ACC112 (cell line): ENCODE results near the gene TEX44.

ENCODE experiments used
- H2AFZ ChIP-seq: fragments of 200-600 bp; sonication (generic); one replicate; pipeline ENCODE4 v1.6.0; 2017; ENCODE audit warnings: antibody characterized with exemption, low read length; ENCODE audit not compliant: unreplicated experiment
- H3K27ac ChIP-seq: fragments of 200-600 bp; sonication (generic); 2 replicates; pipeline ENCODE4 v1.5.1; 2014; ENCODE audit warnings: low read depth, mild to moderate bottlenecking, antibody characterized with exemption, low read length, moderate library complexity
- H3K27me3 ChIP-seq: fragments of 200-600 bp; sonication (generic); 2 replicates; pipeline ENCODE4 v1.6.1; 2014; ENCODE audit warnings: mild to moderate bottlenecking, antibody characterized with exemption, low read length, moderate library complexity, mixed read lengths; ENCODE audit not compliant: insufficient read depth
- H3K36me3 ChIP-seq: fragments of 200-600 bp; sonication (generic); 2 replicates; pipeline ENCODE4 v1.6.1; 2016; ENCODE audit warnings: mild to moderate bottlenecking, antibody characterized with exemption, low read length, moderate library complexity, mixed read lengths; ENCODE audit not compliant: insufficient read depth
- H3K4me1 ChIP-seq: fragments of 200-600 bp; sonication (generic); one replicate; pipeline ENCODE4 v1.6.1; 2016; ENCODE audit warnings: low read length, mixed read lengths; ENCODE audit not compliant: insufficient read depth, unreplicated experiment, control insufficient read depth
- H3K4me3 ChIP-seq: fragments of 200-600 bp; sonication (generic); 2 replicates; pipeline ENCODE4 v1.5.1; 2014; ENCODE audit warnings: mild to moderate bottlenecking, low read depth, low read length
- H3K79me2 ChIP-seq: fragments of 200-600 bp; sonication (generic); one replicate; pipeline ENCODE4 v1.6.0; 2016; ENCODE audit warnings: low read length; ENCODE audit not compliant: control insufficient read depth, unreplicated experiment, insufficient read depth

TEX44 gene

DNA sequence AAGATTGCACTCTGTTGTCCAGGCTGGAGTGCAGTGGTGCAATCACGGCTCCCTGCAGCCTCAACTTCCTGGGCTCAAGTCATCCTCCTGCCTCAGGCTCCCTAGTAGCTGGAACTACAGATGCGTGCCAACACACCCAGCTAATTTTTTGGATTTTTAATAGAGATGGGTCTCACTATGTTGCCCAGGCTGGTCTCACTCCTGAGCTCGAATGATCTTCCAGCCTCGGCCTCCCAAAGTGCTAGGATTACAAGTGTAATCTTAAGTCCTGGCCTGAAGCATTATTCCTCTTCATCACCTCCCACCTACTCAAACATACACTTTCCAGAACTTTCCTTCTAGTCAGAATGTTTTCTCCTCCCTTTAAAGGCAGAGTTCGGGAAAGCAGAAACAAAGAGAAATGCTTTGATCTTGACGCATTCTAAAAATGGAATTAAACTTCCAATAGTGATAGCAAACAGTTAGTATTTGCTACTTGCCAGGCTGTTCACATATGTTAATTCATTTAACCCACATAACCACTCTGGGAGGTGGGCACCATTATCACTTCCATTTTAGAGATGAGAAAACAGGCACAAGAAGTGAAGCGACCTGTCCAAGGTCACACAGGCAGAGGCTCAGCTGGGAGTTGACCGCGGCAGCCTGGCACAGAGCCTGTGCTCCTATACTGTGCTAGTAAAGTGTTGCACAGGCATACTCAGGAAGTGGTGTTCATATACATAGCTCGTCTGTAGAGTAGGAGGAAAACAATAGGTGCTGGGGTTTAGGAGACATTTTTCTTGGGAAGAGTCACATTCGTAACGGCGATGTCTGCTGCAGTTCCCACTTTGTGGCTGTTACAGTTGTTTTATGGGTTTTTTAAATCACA is 24.6 kb downstream of the TEX44 start:
- H2AFZ ChIP-seq: no peak overlapping the region
- H3K79me2 ChIP-seq: no peaks in the 10 kb centered on the region
- H3K27me3 ChIP-seq: no peaks in the 10 kb centered on the region
- no peaks in the 10 kb centered on the region for H3K36me3 ChIP-seq
- H3K27ac ChIP-seq: no peak overlapping the region
- peaks cover 20% of the 10 kb centered on the region for H3K4me1 ChIP-seq
- no peak overlapping the region for H3K4me3 ChIP-seq

DNA sequence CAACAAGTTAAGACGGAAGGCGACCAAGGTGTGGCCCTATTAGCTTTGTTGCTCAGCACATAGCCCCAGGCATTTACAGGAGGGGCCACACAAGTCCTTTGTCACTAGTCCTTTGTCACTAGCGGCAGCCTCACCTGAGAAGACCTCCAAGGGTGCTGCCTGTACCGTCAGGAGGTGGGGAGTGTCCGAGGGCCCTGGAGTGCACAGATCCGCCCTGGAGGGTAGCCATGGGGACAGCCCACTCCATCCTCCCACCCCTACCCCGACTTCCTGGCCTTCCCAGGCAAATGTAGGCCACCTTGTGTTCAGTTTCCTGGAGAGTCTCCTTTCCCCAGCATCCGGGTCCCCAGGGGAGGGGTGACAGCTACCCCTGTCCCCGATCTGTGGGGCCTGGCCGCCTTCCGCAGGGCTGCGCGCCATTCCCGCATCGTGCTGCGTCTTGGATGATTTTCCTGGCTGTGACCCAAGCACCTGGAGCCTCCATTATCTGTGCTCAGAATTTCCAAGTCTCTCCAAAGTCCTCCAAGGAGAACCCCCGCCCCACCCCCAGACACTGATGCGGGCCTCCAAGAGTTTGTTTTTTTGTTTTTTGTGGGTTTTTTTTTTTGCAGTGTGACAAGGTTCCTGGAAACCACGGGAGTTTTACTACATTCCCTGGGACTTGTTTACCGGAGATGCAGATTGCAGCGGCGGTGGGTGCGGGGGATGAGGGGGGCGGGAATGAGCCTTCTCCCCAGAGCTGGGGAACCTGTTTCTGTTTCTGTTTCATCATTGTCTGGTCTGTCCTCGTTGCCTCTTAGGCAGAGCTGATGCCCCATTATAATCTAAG is 28.6 kb downstream of the TEX44 start:
- Histone ChIP-seq H3K27me3 (no peaks in the 10 kb centered on the region), H2AFZ (peak overlapping the region; percentile 81), H3K27ac (no peak overlapping the region), H3K36me3 (no peaks in the 10 kb centered on the region), H3K4me3 (no peak overlapping the region), H3K4me1 (no peaks in the 10 kb centered on the region), H3K79me2 (no peaks in the 10 kb centered on the region)

DNA sequence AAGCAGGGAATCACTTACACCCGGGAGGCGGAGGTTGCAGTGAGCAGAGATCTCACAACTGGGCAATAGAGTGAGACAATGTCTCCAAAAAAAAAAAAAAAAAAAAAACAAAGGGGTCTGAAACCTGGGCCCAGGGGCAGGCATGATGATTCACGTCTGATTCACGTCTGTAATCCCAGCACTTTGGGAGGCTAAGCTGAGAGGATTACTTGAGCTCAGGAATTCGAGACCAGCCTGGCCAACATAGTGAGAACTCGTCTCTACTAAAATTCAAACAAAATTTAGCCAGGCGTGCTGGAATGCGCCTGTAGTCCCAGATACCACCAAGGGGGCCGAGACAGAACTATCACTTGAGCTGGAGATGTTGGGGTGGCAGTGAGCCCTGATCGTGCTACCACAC is 30.3 kb downstream of the TEX44 start:
- no peaks in the 10 kb centered on the region for H3K27me3 ChIP-seq
- no peaks in the 10 kb centered on the region for H3K79me2 ChIP-seq
- H3K27ac ChIP-seq: no peak overlapping the region
- peaks cover 8% of the 10 kb centered on the region for H3K4me1 ChIP-seq
- H3K36me3 ChIP-seq: no peaks in the 10 kb centered on the region
- no peak overlapping the region for H3K4me3 ChIP-seq
- no peak overlapping the region for H2AFZ ChIP-seq

DNA sequence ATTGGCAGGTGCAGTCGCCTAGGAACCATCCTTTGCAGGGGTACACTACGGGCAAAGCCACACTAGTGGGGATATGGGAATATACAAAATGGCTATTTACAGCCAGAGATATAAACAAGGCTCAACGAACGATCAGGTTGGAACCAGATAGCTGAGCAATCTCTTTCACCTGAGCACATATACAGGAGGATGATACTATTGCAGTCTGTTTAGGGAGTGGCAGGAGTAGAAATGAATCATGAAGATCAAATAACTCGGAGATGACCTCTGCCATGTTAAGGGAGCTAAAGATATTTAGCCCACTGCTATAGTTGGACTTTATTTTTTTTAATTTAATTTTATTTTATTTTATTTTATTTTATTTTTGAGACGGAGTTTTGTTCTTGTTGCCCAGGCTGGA is 33.8 kb downstream of the TEX44 start:
- Histone ChIP-seq H3K79me2 (no peaks in the 10 kb centered on the region), H2AFZ (no peak overlapping the region)

DNA sequence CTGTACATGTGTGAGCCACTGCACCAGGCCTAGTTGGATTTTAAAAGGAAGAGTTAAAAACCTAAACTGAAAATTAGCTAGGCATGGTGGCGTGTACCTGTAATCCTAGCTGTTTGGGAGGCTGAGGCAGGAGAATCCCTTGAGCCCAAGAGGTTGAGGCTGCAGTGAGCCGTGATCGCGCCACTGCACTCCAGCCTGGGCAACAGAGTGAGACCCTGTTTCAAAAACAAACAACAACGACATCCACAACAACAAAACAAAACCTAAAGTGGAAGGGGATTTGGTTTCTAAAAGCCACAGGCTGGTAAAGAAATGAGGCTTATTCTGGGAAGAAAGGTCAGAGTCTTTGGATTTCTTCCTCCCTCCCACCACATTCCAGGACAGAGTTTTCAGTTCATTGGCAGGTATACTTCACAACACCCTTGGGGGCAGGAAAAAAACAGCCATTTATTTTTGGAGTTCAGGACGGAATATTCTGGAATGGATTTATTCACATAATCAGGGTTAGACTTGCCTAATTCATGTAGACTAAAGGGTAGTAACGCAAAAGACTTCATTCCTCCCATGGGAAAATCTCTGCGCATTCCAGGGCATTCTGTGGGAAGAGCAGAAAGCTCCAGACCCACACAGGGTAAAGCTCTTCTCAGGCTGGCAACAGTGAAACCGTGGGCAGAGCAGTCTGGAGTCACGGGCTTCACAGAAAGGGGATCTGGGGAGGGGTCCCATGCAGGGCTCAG is 34.9 kb downstream of the TEX44 start:
- Histone ChIP-seq H3K4me1 (peaks cover 14% of the 10 kb centered on the region), H3K27me3 (no peaks in the 10 kb centered on the region), H3K79me2 (no peaks in the 10 kb centered on the region), H2AFZ (peak overlapping the region; percentile 94), H3K4me3 (peak overlapping the region; percentile 71), H3K36me3 (no peaks in the 10 kb centered on the region), H3K27ac (peak overlapping the region; percentile 83)

More for the DNA sequence above, 33.8 kb downstream of the TEX44 start:
- H3K36me3 ChIP-seq: no peaks in the 10 kb centered on the region
- H3K4me1 ChIP-seq: peaks cover 8% of the 10 kb centered on the region
- H3K4me3 ChIP-seq: no peak overlapping the region
- H3K27me3 ChIP-seq: no peaks in the 10 kb centered on the region
- H3K27ac ChIP-seq: no peak overlapping the region

DNA sequence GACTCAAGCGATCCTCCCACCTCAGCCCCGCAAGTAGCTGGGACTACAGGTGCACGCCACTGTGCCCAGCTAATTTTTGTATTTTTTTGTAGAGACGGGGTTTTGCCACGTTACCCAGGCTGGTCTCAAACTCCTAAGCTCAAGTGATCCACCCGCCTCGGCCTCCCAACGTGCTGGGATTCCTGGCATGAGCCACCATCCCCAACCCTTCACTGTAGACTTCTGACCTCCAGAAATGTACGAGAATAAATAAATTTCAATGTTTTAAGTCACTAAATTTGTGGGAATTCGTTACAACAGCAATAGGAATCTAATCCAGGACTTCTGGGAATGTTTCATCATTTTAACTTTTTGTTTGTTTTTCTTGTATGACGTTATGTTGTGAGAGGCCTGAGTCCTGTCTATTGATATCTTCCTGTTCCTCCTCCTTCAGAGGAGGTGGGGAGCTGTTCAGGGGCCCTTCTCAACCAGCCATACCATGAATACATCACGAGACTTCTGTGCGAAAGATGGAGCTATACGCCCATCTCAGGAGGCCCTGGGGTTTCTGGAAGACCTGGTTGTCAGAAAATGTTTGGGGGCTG is 40.0 kb downstream of the TEX44 start:
- H3K27ac ChIP-seq: 0 out of 2 replicates have a peak overlapping the region, but pooled peaks have one; percentile 13
- H2AFZ ChIP-seq: no peak overlapping the region
- H3K79me2 ChIP-seq: no peaks in the 10 kb centered on the region
- H3K36me3 ChIP-seq: no peaks in the 10 kb centered on the region
- H3K4me3 ChIP-seq: no peak overlapping the region
- no peaks in the 10 kb centered on the region for H3K27me3 ChIP-seq
- H3K4me1 ChIP-seq: peaks cover 25% of the 10 kb centered on the region

DNA sequence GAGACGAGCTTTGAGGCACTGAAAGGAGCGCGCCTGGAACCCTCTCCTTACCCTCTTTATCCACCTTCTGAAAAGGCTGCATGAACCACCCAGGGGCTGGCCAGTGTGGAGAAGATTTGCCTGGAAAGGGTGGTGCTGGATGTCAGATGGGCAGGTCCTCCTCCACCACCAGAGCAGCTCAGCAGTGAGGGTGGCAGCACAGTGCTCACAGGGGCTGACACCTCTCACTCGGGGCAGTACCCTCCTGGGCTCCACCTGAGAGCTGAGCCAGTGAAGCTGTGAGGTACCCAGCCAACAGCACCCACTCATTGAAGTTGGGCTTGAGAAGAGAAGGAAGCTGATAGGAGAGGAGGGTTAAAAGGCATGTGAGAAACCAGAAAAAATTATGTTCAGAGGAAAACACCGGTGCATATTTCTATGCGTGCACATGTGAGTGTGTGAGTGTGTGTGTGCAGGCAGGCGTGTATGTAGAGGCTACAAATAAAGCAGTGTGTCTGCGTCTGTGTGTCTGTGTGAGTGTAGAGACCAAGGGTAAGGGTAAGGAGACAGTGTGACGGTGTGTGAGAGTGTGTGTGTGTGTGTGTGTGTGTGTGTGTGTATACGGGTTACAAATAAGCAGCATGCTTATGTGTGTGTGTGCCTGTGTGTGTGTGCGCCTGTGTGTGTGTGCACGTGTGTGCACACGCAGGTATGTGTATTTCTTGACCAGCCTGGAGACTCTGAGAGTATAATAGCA is 40.7 kb downstream of the TEX44 start:
- Histone ChIP-seq H3K4me1 (peaks cover 21% of the 10 kb centered on the region), H2AFZ (no peak overlapping the region), H3K79me2 (no peaks in the 10 kb centered on the region), H3K4me3 (no peak overlapping the region), H3K27ac (no peak overlapping the region), H3K27me3 (no peaks in the 10 kb centered on the region), H3K36me3 (no peaks in the 10 kb centered on the region)

DNA sequence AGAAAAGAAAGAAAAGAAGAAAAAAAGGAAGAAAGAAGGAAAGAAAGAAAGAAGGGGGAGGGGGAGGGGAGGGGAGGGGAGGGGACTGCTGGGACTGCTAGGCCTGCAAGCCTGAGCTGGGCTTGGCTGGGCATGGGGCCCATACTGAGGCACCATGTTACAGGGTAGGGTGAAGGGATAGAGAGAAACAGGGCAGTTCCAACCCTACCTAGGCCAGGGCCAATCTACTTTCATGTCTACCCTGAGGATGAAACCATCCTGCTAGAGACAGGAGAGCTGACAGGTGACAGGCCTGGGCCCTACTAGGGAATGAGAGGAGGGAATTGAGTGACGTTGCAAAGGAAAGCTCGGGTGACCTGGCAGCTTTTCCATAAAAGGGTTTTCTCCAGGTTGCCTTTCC is 41.7 kb downstream of the TEX44 start:
- Histone ChIP-seq H3K79me2 (no peaks in the 10 kb centered on the region), H3K36me3 (no peaks in the 10 kb centered on the region), H3K27me3 (no peaks in the 10 kb centered on the region), H3K4me3 (no peak overlapping the region), H3K27ac (no peak overlapping the region), H2AFZ (no peak overlapping the region), H3K4me1 (peaks cover 21% of the 10 kb centered on the region)

DNA sequence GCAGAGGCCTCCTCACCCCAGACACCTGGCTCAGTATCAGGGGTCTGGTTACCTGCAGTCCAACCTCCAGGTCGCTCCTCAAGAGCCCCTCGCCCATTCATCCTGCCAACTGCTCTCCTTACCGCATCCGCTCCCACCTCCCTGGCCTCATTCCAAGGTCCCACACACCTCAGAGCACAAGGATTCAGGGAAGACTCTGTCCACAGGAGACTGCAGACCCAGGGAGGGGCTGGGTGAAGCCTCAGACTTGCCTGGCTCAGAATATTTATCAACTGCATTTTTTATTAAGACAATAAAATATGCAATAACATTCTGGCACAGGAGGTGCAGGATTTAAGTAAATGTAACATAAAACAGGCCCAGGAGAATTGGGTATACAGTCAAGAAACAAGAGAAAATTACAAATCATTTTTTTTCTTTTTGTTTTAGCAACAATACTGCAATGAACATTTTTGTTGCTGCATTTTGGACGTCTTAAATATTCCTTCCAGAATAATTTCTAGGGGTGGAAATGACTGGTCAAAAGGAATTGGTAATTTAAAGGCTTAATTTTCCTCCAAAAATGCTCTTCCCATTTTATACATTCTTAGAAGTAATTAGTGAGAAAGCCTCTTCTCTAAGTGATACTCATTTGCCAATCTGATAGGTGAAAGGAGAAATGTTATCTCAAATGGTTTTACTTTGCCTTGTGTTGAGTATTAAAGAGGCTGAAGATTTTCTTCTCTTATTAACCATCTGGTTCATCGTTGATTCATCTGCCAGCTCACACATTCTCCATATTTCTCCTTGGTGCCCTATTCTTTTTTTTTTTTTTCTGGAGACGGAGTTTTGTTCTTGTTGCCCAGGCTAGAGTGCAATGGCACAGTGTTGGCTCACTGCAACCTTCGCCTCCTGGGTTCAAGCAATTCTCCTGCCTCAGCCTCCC is 42.5 kb downstream of the TEX44 start:
- Histone ChIP-seq H2AFZ (no peak overlapping the region), H3K4me1 (peaks cover 22% of the 10 kb centered on the region), H3K79me2 (no peaks in the 10 kb centered on the region), H3K27me3 (no peaks in the 10 kb centered on the region), H3K36me3 (no peaks in the 10 kb centered on the region), H3K27ac (peak overlapping the region; percentile 28; the same call in 1 of the 2 replicates), H3K4me3 (no peak overlapping the region)
